HG02623 (cell line): ENCODE results near the gene ADPRM.
"Not testable (repeated sequence)": the region's sequence is repeated elsewhere in the genome, so short reads cannot be mapped to it uniquely, and the experiment has no call there.

Experiments
- ATAC-seq: cut with Tn5 transposase; IDR thresholded peaks from one replicate; pipeline ENCODE4 v1.9.1; 2021; ENCODE audit warnings: moderate library complexity; ENCODE audit not compliant: unreplicated experiment

Gene ADPRM

GRCh38 chr17:10698096-10698818 lies 863 bp downstream of the ADPRM start:
- no peak for ATAC-seq

- no peak for ATAC-seq
These were observed 2.5 kb downstream of the ADPRM start for GRCh38 chr17:10699856-10700255.

- no peak for ATAC-seq
These were observed 5.2 kb downstream of the ADPRM start for GRCh38 chr17:10702574-10702973.

GRCh38 chr17:10705727-10706126 lies 8.3 kb downstream of the ADPRM start:
- ATAC-seq = no peak

GRCh38 chr17:10713318-10713717 lies 15.9 kb downstream of the ADPRM start:
- ATAC-seq = no peak

GRCh38 chr17:10716218-10716617 lies 18.8 kb downstream of the ADPRM start:
- no peak for ATAC-seq

- ATAC-seq = no peak
These were observed 21.2 kb downstream of the ADPRM start for GRCh38 chr17:10718547-10718946.

GRCh38 chr17:10724546-10725195 lies 27.3 kb downstream of the ADPRM start:
- ATAC-seq = no peak

GRCh38 chr17:10725262-10725661 lies 27.9 kb downstream of the ADPRM start:
- no peak for ATAC-seq

- ATAC-seq = no peak
These were observed 28.8 kb downstream of the ADPRM start for GRCh38 chr17:10726196-10726595.

- ATAC-seq = no peak
These were observed 29.8 kb downstream of the ADPRM start for GRCh38 chr17:10727192-10727591.

- no peak for ATAC-seq
These were observed 31.0 kb downstream of the ADPRM start for GRCh38 chr17:10728331-10728892.

- peak; percentile 50 for ATAC-seq
These were observed 32.2 kb downstream of the ADPRM start, which contains the start of gene TMEM220 for GRCh38 chr17:10729334-10730193. TMEM220 (minus strand) TSS chr17:10730023; CDS start chr17:10729851, 172 bp downstream.

GRCh38 chr17:10730247-10730646 lies 32.9 kb downstream of the ADPRM start:
- ATAC-seq = not testable (repeated sequence)

- ATAC-seq = no peak
These were observed 34.0 kb downstream of the ADPRM start for GRCh38 chr17:10731408-10731879.

GRCh38 chr17:10732121-10732520 lies 34.7 kb downstream of the ADPRM start:
- not testable (repeated sequence) for ATAC-seq

- ATAC-seq = no peak
These were observed 36.3 kb downstream of the ADPRM start for GRCh38 chr17:10733666-10734065.

GRCh38 chr17:10735251-10735650 lies 37.9 kb downstream of the ADPRM start:
- no peak for ATAC-seq

- ATAC-seq = no peak
These were observed 38.4 kb downstream of the ADPRM start for GRCh38 chr17:10735821-10736220.

- ATAC-seq = no peak
These were observed 39.8 kb downstream of the ADPRM start for GRCh38 chr17:10737168-10737622.

GRCh38 chr17:10737736-10738135 lies 40.3 kb downstream of the ADPRM start:
- no peak for ATAC-seq
